ENCODE results near the gene TBCD.

Gene TBCD

GRCh38 chr17:82837586-82838320 lies 85.9 kb downstream of the TBCD start:
- no peak for DNase-seq
- intact Hi-C loops (cut with DNase I) = no loop called here

- DNase-seq = peak in 1 of 42 donors; percentile 27
- intact Hi-C loops (cut with DNase I) = no loop called here
Observed at GRCh38 chr17:82838386-82839063, 86.7 kb downstream of the TBCD start.

- intact Hi-C loops (cut with DNase I) = no loop called here
- no peak for DNase-seq
Observed at GRCh38 chr17:82839617-82840292, 87.9 kb downstream of the TBCD start, which contains the start of gene ZNF750. ZNF750 (minus strand) TSS chr17:82840022; CDS start chr17:82832454, 7,568 bp downstream.

GRCh38 chr17:82840431-82840831 lies 88.6 kb downstream of the TBCD start:
- DNase-seq = no peak
- intact Hi-C loops (cut with DNase I) = no loop called here

GRCh38 chr17:82841921-82842596 lies 90.2 kb downstream of the TBCD start:
- intact Hi-C loops (cut with DNase I) = no loop called here
- DNase-seq = no peak

- intact Hi-C loops (cut with DNase I) = no loop called here
- DNase-seq = no peak
Observed at GRCh38 chr17:82843904-82844680, 92.2 kb downstream of the TBCD start.

GRCh38 chr17:82844796-82845162 lies 92.9 kb downstream of the TBCD start:
- intact Hi-C loops (cut with DNase I) = no loop called here

GRCh38 chr17:82845163-82845807 lies 93.4 kb downstream of the TBCD start:
- intact Hi-C loops (cut with DNase I) = no loop called here
- no peak for DNase-seq

More at GRCh38 chr17:82844796-82845162, 92.9 kb downstream of the TBCD start:
- no peak for DNase-seq

- intact Hi-C loops (cut with DNase I) = no loop called here
- DNase-seq = peak in 1 of 42 donors; percentile 42
Observed at GRCh38 chr17:82846061-82846691, 94.3 kb downstream of the TBCD start.

GRCh38 chr17:82848022-82848592 lies 96.2 kb downstream of the TBCD start:
- no peak for DNase-seq
- intact Hi-C loops (cut with DNase I) = no loop called here

GRCh38 chr17:82849076-82849945 lies 97.4 kb downstream of the TBCD start:
- intact Hi-C loops (cut with DNase I) = no loop called here
- DNase-seq = no peak

GRCh38 chr17:82851381-82851780 lies 99.5 kb downstream of the TBCD start:
- no peak for DNase-seq
- intact Hi-C loops (cut with DNase I) = no loop called here

GRCh38 chr17:82854226-82854625 lies 102.4 kb downstream of the TBCD start:
- DNase-seq = no peak
- intact Hi-C loops (cut with DNase I) = no loop called here

GRCh38 chr17:82856361-82856760 lies 104.5 kb downstream of the TBCD start:
- DNase-seq = no peak
- intact Hi-C loops (cut with DNase I) = no loop called here

- DNase-seq = no peak
- intact Hi-C loops (cut with DNase I) = no loop called here
Observed at GRCh38 chr17:82858376-82859126, 106.7 kb downstream of the TBCD start.
